COR-L47 (cell line): Measurements from ENCODE around the gene ECT2L.

Source experiments
- DNase-seq: peaks from one replicate; lab custom pipeline; 2025; lab: John Stamatoyannopoulos, UW

The ECT2L gene, protein sequence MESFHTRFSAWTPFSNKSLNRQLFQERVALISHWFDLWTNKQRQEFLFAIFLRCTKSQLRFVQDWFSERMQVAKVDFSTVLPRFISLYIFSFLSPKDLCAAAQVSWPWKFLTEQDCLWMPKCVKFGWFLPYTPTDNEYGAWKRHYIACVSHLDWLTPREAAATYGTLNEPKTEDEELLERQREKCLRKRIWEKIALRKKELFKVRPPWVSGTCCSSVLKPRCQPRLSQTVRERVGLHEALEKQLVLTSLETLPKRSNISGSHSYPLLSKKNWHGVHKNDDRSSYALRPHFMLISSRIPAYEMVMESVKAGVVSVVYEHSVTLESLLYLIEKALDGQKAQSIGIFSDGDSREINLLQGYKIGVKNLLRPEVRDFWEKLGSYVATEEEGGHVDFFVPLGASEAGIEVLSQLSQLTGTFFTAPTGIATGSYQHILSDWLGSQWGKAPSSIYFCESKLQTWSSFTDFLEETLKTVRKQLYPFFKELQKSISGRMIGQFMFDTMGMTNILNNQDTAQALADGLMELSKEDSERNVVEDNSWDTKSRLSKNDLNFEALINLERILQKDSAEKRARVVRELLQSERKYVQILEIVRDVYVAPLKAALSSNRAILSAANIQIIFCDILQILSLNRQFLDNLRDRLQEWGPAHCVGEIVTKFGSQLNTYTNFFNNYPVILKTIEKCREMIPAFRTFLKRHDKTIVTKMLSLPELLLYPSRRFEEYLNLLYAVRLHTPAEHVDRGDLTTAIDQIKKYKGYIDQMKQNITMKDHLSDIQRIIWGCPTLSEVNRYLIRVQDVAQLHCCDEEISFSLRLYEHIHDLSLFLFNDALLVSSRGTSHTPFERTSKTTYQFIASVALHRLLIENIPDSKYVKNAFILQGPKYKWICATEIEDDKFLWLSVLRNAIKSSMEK

GRCh38 chr6:138795809-138796603 lies at the start of gene ECT2L:
TSS of gene ECT2L (plus strand) at chr6:138796087. CDS start at chr6:138813275, 17,188 bp downstream.
- DNase-seq = peak; percentile 45

GRCh38 chr6:138752017-138752416 lies 43.9 kb upstream of the ECT2L start:
- no peak for DNase-seq

DNA sequence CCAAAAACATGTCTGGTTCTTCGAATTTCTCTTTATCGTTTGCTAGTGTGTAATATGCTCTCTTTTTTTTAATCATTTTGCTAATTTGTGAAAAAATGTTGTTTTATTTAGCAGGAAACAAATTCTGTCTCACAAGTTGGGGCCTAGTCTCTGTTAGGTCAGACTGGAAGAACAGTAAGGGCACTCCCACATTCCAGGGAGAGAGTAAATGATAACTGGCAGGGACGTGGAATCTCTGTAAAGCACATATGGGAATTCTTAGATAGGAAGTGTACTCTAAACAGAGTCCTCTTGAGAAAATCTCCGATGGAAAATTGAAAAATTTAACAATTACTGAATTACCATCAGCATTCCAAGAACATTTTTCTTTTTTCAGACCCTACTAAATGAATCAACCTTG lies 38.8 kb upstream of the ECT2L start:
- no peak for DNase-seq

- peak; percentile 1 for DNase-seq
These were observed 29.8 kb upstream of the ECT2L start for GRCh38 chr6:138765896-138766655.

DNA sequence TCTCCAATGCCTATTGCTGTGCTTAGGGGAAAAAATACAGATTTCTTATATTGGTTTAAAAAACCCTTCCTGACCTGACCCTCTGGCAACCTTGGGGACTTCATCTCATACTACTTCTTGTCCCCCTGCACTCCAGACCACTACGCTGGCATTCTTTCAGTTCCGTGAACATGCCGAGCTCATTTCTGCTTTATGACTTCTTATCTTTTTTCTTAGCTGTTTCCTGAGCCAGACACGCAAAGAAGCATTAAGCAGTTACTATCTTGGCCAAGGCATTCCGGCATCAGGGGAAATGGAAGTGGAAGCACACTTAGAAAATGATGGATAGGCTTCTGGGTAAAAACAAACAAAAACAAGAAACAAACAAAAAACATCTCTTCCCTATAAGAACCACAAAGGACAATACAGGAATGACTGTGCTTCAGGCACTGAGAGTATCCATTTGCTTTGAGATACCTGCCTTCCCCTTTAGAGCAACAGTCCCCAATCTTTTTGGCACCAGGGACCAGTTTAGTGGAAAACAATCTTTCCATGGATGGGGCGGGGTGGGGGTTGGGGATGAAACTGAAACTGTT lies 26.7 kb upstream of the ECT2L start:
- DNase-seq = no peak

GRCh38 chr6:138772596-138773176 lies 23.2 kb upstream of the ECT2L start:
- DNase-seq = no peak

DNA sequence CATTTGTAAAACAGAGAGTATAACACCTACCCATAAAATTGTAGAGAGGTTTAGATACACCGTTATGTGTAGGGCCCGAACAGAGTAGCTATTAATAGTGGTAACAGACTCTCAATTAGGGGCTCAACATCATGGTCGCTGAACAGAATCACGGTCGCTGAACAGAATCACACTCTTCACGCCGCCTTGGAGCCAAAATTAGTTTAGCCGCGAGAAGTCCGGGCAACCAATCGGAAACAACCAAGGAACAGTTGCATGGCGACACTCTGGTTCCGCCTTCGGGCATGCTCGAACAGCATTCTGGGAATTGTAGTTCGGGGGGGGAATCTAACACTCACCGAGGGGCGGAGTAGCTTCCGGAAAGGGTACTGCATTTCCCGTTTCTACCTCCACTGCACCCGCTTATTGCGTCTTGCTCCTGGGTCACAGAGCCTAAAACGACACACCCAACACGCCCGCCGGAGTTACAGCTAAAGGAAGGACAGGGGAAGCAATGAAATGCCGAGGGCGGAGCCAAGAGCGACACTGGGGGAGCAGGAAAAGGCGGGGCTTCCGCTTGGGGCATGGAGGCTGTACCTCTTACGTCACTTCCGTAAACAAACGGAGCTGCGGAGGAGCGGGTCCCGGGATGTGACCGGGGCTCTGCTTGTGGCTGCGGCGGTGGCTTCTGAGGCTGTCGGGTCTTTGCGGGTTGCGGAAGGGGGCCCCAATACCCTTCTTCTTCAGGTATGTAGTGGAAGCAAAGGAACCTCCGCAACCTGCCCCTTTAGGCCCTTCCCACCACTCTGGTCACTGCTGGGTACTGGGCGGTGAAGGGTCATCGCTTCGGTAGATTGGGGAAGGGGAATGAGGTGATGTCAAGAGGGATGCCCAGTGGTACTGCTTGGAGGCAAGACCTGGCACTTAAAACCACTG lies 22.5 kb upstream of the ECT2L start, which contains the start of gene CCDC28A:
TSS of gene CCDC28A (plus strand) at position 593 of the 915 bp plus-strand sequence. CDS start 2,352 bp downstream, outside the sequence.
- DNase-seq = peak; percentile 85

- no peak for DNase-seq
These were observed 21.5 kb upstream of the ECT2L start for GRCh38 chr6:138774370-138774769.

DNA sequence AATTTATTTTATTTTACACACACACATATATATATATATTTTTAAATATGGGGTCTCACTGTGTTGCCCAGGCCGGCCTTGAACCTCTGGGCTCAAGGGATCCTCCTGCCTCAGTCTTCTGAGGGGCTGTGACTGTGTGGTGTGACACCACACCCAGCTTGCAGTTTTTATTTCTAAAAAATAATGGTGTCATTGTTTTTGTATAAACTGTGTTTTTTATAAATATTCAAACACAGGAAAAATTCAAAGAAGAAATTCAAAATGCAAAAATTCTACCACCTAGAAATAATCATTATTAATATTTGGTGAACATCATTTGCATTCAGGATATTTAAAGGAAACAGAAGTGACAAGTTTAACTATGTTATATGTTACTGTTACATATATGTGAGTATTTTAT lies 19.2 kb upstream of the ECT2L start:
- DNase-seq = no peak

DNA sequence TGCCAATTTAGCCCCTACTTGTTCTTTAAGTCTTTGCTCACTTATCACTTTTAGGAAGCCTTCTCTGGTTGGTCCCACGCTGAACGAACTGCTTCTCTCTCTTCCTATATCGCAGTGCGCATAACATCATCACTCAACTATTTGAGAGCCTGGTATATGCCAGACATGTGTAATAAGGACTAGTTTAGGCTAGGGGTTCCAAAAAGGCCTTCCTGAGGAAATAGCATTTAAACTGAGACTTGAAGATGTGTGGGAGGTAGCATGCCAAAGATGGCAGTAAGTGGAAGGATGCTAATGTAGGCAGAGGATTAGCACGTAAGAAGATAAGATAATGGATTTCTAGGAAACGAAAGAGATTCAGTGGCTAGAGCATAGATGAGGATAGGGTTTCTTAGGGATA lies 17.6 kb upstream of the ECT2L start:
- DNase-seq = no peak

DNA sequence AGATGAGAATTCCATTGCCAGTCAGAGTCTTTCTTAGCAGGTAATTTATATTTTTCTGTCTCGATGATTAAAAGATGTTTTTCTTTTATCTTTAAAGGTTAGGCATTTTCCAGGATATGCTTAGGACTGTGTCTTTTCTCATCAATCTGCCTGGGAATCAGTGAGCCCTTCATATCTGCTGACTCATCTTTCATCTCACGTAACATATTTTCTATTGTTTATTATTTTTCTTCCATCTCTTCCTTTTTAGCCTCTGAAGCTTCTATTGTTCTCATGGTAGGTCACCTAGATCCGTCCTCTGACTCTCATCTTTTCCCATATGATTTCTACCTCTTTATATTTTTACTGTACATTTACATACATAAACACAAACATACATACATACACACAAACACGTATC lies 13.6 kb upstream of the ECT2L start:
- DNase-seq = no peak

- no peak for DNase-seq
These were observed 10.8 kb upstream of the ECT2L start for GRCh38 chr6:138785079-138785478.

DNA sequence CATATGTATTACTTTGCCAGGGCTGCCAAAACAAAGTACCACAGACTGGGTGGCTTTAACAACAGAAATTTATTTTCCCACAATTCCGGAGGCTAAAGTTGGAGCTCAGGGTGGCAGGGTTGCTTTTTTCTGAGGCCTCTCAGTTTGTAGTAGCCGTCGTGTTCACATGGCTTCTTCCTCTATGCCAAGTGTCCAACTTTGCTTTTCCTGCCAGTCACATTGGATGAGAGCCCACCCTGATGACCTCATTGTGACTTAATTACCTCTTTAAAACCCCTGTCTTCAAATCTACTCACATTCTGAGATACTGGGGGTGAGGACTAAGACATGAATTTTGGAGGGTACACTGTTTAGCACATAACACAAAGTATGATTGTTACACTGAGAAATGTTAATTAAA lies 9.9 kb upstream of the ECT2L start:
- no peak for DNase-seq

DNA sequence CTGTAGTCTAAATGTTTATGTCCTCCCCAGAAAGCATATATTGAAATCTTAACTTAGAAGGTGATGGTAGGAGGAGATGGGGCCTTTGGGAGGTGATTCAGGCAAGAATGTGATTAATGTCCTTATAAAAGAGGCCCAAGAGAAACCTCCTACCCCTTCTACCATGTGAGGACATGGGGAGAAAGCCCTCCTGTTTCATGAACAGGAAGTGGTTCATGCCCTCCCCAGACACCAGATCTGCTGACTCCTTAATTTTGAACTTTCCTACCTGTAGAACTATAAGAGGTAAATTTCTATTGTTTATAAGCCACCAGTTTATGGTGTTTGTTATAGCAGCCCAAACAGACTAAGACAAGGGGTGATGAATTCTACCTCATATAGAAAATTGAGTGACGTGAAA lies 8.7 kb upstream of the ECT2L start:
- DNase-seq = no peak

DNA sequence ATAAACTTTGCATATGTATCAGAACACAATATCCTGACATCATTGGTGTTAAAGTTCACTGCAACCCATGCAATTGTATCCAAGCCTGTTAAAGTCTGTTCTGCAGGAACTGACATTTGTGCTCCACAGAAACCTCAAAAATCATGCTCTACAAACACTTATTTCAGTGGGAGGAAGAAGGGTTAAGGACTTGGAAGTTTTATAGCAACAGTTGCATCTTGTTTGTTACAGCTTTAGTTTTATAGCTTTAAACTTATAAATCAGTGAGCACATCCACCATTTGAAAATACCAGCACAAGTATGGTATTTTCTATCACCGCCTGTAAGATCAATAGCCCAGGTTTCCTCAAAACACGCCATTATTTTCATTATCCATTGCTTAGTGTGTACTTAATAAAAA lies 884 bp downstream of the ECT2L start:
- no peak for DNase-seq

DNA sequence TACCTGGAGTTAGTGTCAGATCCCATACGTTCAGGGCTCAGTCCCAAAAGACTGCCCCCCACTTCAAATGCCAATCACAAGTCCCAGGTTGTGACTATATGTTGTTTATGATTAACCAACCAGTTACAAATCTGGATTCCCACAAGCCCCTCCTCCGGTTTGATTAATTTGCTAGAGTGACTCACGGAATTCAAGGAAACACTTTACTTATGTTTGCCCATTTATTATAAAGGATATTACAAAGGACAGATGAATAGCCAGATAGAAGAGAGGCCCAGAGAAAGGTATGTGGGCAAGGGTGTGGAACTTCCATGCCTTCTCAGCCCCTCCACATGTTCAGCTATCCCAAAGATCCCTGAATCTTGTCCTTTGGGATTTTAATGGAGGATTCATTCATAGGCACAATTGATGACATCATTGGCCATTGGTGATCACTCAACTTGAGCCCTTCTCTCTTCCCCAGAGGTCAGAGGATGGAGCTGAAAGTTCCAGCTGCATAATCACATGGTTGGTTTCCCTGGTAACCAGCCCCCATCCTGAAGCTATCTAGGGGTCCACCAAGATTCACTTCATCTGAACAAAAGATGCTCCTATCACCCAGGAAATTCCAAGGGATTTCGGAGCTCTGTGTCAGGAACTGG lies 2.0 kb downstream of the ECT2L start:
- DNase-seq = no peak

- no peak for DNase-seq
These were observed 4.7 kb downstream of the ECT2L start for GRCh38 chr6:138800377-138801150.

DNA sequence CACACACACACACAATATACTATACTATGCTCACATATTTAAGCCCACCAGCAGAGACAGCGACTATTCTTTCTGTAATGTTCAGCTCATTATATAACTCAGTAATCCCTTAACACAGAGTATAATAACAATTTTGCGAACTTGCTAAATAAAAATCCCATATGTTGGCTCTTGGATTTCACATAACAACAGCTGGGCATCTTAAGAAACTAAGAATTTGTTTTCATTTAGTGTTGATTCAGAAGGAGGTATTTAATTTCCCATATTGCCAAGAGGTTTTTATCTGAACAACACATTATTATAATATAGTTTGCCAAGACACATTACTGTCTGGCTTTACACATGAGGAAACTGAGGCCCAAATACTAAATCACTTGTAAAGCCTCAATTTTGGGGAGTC lies 7.4 kb downstream of the ECT2L start:
- no peak for DNase-seq
